ENCODE results near the gene PGP.

- no peak for TF ChIP-seq REST (IDR thresholded peaks at IDR 0.05)
- no peak for TF ChIP-seq CTCF (IDR thresholded peaks at IDR 0.05)
- TF ChIP-seq POLR2A (IDR thresholded peaks at IDR 0.05; ENCODE audit: low read length), result no peak
- no peak for TF ChIP-seq PHF8 (IDR thresholded peaks at IDR 0.05; ENCODE audit: borderline replicate concordance, low read depth)
- no peak for TF ChIP-seq ZNF302 (CRISPR knock-in tag; IDR thresholded peaks at IDR 0.05)
- no peak for TF ChIP-seq CHD2 (IDR thresholded peaks at IDR 0.05; ENCODE audit: low read length, partially characterized antibody)
- TF ChIP-seq BCL3 (IDR thresholded peaks at IDR 0.05), result no peak
- no peak for TF ChIP-seq RFX5 (IDR thresholded peaks at IDR 0.05)
- no peak for TF ChIP-seq CEBPB (IDR thresholded peaks at IDR 0.05)
Measured at GRCh38 chr16:2243781-2244180, 29.1 kb upstream of the PGP start.
